Measurements from ENCODE around the gene PRDM15. TPM values are rescaled to one million over a fixed set of nuclear protein-coding genes. Genes with fewer than 3 reads are reported as not detected.
A peak's percentile ranks its signal among the peaks of the same experiment; 100 is the strongest.

The PRDM15 gene
- total RNA-seq, 1 experiment from 2014 or later, result 9.8 TPM

DNA sequence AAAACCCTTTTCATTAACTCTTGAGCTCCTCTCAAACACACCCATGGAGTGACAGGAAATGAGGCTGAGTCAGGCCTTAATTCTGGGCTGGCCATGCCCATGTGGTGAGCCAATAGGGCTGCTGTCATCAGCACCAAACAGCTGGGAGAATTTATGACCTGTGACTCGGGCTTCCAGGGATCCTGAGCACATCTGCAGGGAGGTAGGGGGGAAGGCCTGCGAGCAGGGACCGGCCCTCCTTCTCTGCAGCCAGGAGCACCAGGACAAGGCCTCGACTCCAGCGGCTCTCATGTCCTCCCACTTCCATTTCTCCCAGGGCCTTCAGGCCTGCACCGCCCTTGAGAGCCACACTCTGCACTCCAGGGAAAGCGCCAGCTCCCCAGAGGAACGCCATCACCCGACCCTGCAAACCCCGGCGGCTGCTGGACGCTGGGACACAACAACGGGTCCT, 126.9 kb downstream of the PRDM15 start:
- peak overlapping the region; percentile 67 for H3K4me2 ChIP-seq (ENCODE audit: low read length)
- H3K36me3 ChIP-seq (ENCODE audit: control insufficient read depth in 1 of 2, insufficient read depth in 2 of 2, low read length in 2 of 2), result peaks cover 16 to 24% of the 10 kb centered on the region in 2 experiments; a peak in 3 of 4 replicates
- DNase-seq (ENCODE audit: low read depth, low spot score) (no peak), ATAC-seq (peak; percentile 72)
- H3K9me2 ChIP-seq (ENCODE audit: insufficient read depth), result no peaks in the 10 kb centered on the region
- H3K9ac ChIP-seq (ENCODE audit: low read length), result no peak overlapping the region
- BruUV-seq (replicated peaks), result no TSS peak
- no peaks in the 10 kb centered on the region for H3K27me3 ChIP-seq (ENCODE audit: insufficient read depth, low read length)
- CTCF ChIA-PET, result interaction anchor here (0.7 to 1.4 kb wide), 3 partner anchors 16 to 140 kb away, joined by 3 to 4 read pairs (median 4); no protein-coding TSS in a partner anchor
- peaks cover 5% of the 10 kb centered on the region for H4K20me1 ChIP-seq (ENCODE audit: insufficient read depth)
- no peak overlapping the region for H2AFZ ChIP-seq (ENCODE audit: low read depth, low read length, poor library complexity, severe bottlenecking)
- H3K9me3 ChIP-seq (ENCODE audit: control insufficient read depth in 1 of 2, insufficient read depth in 1 of 2, low read depth in 1 of 2, low read length in 2 of 2), result no peaks in the 10 kb centered on the region
- H3K27ac ChIP-seq (ENCODE audit: low read depth, low read length), result no peak overlapping the region
- peaks cover 66% of the 10 kb centered on the region; the same call in 1 of the 2 replicates for H3K79me2 ChIP-seq (ENCODE audit: insufficient read depth, low read length)
- H3K4me3 ChIP-seq (replicated peaks in 1 of 2; ENCODE audit: low read depth in 1 of 2, low read length in 2 of 2), result no peak overlapping the region
- TF ChIP-seq POLR2AphosphoS5 (IDR thresholded peaks at IDR 0.05; ENCODE audit: low read depth, low read length) (no peak), TCF7L2 (IDR thresholded peaks at IDR 0.05; ENCODE audit: borderline replicate concordance, extremely low read depth, insufficient read depth, insufficient read length) (no peak), ZFX (IDR thresholded peaks at IDR 0.05) (no peak), EZH2 (IDR thresholded peaks at IDR 0.05) (no peak), POLR2A (IDR thresholded peaks at IDR 0.05; ENCODE audit: borderline replicate concordance, extremely low read depth, insufficient read depth, insufficient read length) (no peak), ELF1 (IDR thresholded peaks at IDR 0.05; ENCODE audit: borderline replicate concordance, low read depth) (no peak), CEBPB (IDR thresholded peaks at IDR 0.05; ENCODE audit: low read depth) (peak; percentile 36; the same call in 1 of the 2 replicates), YY1 (IDR thresholded peaks at IDR 0.05; ENCODE audit: extremely low read depth, insufficient replicate concordance, low read depth, low read length) (no peak), SIN3A (IDR thresholded peaks at IDR 0.05; ENCODE audit: low read depth) (peak; percentile 53; the same call in 1 of the 2 replicates), FOSL1 (IDR thresholded peaks at IDR 0.05; ENCODE audit: low read depth) (peak; percentile 27; the same call in 1 of the 2 replicates), EGR1 (IDR thresholded peaks at IDR 0.05; ENCODE audit: low read depth) (no peak), SRF (IDR thresholded peaks at IDR 0.05; ENCODE audit: low read depth) (no peak), MAX (IDR thresholded peaks at IDR 0.05) (peak; percentile 51), ATF3 (IDR thresholded peaks at IDR 0.05) (peak; percentile 47; the same call in 1 of the 2 replicates), RAD21 (IDR thresholded peaks at IDR 0.05; ENCODE audit: low read depth) (no peak), JUND (IDR thresholded peaks at IDR 0.05) (peak; percentile 53), ZNF274 (IDR thresholded peaks at IDR 0.05; ENCODE audit: low read depth, low read length) (no peak), CTCF (IDR thresholded peaks at IDR 0.05 in 2 of 3, conservative IDR thresholded peaks at IDR 0.05 in 1 of 3; ENCODE audit: borderline replicate concordance in 1 of 3, insufficient read depth in 1 of 3, low read depth in 2 of 3, low read length in 2 of 3) (no peak), SP1 (IDR thresholded peaks at IDR 0.05; ENCODE audit: low read depth) (peak; percentile 13; the same call in 1 of the 2 replicates), CBX3 (IDR thresholded peaks at IDR 0.05; ENCODE audit: low read depth) (no peak)
- TF ChIP-seq, protein P1, sequence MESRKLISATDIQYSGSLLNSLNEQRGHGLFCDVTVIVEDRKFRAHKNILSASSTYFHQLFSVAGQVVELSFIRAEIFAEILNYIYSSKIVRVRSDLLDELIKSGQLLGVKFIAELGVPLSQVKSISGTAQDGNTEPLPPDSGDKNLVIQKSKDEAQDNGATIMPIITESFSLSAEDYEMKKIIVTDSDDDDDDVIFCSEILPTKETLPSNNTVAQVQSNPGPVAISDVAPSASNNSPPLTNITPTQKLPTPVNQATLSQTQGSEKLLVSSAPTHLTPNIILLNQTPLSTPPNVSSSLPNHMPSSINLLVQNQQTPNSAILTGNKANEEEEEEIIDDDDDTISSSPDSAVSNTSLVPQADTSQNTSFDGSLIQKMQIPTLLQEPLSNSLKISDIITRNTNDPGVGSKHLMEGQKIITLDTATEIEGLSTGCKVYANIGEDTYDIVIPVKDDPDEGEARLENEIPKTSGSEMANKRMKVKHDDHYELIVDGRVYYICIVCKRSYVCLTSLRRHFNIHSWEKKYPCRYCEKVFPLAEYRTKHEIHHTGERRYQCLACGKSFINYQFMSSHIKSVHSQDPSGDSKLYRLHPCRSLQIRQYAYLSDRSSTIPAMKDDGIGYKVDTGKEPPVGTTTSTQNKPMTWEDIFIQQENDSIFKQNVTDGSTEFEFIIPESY (IDR thresholded peaks at IDR 0.05; ENCODE audit: extremely low read depth, insufficient replicate concordance, low read length), result no peak
- H3K4me1 ChIP-seq (ENCODE audit: control insufficient read depth in 1 of 2, insufficient read depth in 2 of 2, low read length in 2 of 2), result peaks cover 35 to 43% of the 10 kb centered on the region in 2 experiments
- POLR2A ChIA-PET, result no interaction called here
- RAD21 ChIA-PET (ENCODE audit: low non-redundant PET in 1 of 2, low total read pairs in 2 of 2, uncharacterized antibody in 2 of 2, unreplicated experiment in 2 of 2), result no interaction called here
- intact Hi-C loops (cut with micrococcal nuclease), result no loop called here
